H7 (cell line): ENCODE results near the gene ATP13A1. TPM values are rescaled to one million over a fixed set of nuclear protein-coding genes. Genes with fewer than 3 reads are reported as not detected.
"Not testable (repeated sequence)": the region's sequence is repeated elsewhere in the genome, so short reads cannot be mapped to it uniquely, and the experiment has no call there.

Experiments
- DNase-seq: peaks from one replicate; pipeline ENCODE4 v3.0.0; 2012
- H3K27me3 ChIP-seq: 2 replicates; pipeline ENCODE4 v1.6.0; 2011; ENCODE audit warnings: mild to moderate bottlenecking, low read length; ENCODE audit not compliant: control insufficient read depth, insufficient read depth
- H3K36me3 ChIP-seq: replicated peaks from 2 replicates; pipeline ENCODE4 v1.5.1; 2011; ENCODE audit warnings: low read length; ENCODE audit not compliant: control insufficient read depth, insufficient read depth
- H3K4me3 ChIP-seq: 2 replicates; pipeline ENCODE4 v1.5.1; 2011; ENCODE audit warnings: low read depth, mild to moderate bottlenecking, control low read depth, low read length, moderate library complexity; ENCODE audit not compliant: insufficient read depth
- total RNA-seq: library from RNA; depleted of rRNA; stranded (reverse); fragments of >200 nt; shearing (Covaris generic); gene quantifications from 2 replicates; pipeline ENCODE4 v1.2.3, GENCODE V29; 2014; rRNA removed

ATP13A1 gene
- 36.2 and 40.6 TPM in 2 replicates for total RNA-seq

DNA sequence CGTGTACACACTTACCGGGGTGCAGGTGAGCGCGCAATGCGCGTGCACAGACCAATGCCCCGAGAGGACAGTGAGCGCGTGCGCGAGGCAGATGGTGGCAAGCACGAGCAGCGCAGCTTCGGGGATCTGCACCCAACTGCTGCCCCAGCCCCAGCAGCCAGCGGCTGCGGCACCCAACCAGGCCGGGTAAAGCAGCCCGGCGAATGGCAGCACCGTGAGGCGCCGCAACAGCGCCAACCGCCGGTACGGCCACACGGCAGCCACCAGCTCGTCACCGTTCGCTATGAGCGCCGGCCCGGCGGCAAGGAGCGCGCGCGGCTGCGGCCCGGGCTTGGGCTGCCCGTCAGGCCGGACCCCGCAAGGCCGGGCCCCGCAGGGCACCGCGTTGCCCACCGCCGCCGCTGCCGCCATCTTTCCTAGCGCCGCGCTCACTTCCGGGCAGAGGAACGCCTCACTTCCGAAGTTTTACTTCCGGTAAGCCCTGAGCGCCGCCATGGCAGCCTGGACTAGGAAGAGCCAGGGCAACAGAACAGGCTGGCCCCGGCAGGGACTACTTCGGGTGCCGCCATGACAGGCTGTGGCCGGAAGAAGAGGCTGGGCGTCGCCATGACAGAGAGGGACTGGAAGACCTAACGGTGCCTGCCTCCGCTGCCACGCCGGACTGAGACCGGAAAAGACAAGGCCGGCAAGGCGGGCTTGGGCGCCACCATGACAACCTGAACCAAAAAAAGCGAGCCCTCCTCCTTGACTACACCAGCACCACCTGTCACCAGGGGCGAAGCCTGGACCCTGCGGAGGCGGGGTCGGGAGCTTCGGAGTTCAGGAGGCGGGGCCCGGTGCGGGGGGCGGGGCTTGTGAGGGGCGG, at the start of gene ATP13A1:
ATP13A1 (minus strand) TSS at position 421 of the 865 bp plus-strand sequence; CDS start at position 411, 10 bp downstream.
- Histone ChIP-seq H3K4me3 (peak within 1 kb of the TSS; percentile 100), H3K36me3 (peaks cover 16% of the 10 kb centered on the region), H3K27me3 (no peaks in the 10 kb centered on the region)
- peak; percentile 98 for DNase-seq

DNA sequence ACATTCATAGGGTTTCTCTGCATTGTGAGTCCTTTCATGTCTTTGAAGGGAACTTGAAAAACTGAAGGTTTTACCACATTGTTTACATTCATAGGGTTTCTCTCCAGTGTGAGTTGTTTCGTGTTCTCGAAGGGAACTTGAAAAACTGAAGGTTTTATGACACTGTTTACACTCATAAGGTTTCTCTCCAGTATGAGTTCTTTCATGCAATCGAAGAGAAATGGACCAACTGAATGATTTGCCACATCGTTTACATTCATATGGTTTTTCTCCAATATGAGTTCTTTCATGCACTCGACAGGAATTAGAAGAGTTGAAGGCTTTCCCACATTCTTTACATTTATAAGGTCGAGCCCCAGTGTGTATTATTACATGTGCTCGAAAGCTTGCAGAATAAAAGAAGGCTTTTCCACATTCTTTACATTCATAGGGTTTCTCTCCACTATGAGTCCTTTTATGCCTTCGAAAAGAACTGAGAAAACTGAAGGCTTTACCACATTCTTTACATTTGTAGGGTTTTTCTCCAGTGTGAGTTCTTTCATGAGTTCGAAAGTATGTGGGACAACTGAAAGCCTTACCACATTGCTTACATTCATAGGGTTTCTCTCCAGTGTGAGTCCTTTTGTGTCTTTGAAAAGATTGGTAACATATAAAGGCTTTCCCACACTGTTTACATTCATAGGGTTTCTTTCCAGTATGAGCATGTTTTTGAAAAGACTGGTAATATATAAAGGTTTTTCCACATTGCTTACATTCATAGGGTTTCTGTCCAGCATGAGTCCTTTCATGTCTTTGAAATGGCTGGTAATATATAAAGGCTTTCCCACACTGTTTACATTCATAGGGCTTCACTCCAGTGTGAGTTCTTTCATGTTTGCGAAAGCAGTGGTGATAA, 48.7 kb upstream of the ATP13A1 start:
- no peak for DNase-seq
- H3K4me3 ChIP-seq: no peak overlapping the region
- H3K36me3 ChIP-seq: peaks cover 17% of the 10 kb centered on the region
- no peaks in the 10 kb centered on the region for H3K27me3 ChIP-seq

DNA sequence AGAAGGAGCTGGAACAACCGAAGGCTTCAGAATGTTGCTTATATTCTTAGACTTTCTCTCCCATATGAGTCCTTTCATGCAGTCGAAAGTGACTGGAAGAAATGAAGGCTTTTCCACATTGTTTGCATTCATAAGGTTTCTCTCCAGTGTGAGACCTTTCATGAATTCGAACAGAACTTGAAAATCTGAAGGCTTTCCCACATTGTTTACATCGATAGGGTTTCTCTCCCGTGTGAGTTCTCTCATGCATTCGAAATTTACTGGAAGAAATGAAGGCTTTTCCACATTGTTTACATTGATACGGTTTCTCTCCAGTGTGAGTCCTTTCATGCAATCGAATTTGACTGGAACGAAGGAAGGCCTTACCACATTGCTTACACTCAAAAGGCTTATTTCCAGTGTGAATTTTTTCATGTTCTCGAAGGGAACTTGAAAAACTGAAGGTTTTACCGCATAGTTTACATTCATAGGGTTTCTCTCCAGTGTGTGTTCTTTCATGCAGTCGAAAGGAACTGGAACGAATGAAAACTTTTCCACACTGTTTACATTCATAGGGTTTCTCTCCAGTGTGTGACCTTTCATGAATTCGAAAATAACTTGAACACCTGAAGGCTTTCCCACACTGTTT, 47.9 kb upstream of the ATP13A1 start:
- Histone ChIP-seq H3K4me3 (no peak overlapping the region), H3K27me3 (no peaks in the 10 kb centered on the region), H3K36me3 (peaks cover 17% of the 10 kb centered on the region)
- DNase-seq: no peak

DNA sequence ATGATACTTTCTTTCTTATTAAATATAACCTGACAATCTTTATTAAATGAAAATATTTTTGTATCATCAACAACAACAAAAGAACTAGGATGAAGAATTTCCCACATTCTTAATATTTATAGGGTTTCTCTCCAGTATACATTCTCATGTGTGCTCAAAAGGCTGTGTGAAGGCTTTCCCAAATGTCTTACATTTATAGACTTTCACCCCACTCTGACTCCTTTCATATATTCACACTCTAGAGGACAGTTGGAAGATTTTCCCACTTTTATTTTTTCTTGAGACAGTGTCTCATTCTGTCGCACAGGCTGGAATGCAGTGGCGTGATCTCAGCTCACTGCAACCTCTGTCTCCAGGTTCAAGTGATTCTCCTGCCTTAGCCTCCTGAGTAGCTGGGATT, 47.0 kb upstream of the ATP13A1 start:
- no peak for DNase-seq
- no peaks in the 10 kb centered on the region for H3K27me3 ChIP-seq
- peaks cover 17% of the 10 kb centered on the region for H3K36me3 ChIP-seq
- no peak overlapping the region for H3K4me3 ChIP-seq

DNA sequence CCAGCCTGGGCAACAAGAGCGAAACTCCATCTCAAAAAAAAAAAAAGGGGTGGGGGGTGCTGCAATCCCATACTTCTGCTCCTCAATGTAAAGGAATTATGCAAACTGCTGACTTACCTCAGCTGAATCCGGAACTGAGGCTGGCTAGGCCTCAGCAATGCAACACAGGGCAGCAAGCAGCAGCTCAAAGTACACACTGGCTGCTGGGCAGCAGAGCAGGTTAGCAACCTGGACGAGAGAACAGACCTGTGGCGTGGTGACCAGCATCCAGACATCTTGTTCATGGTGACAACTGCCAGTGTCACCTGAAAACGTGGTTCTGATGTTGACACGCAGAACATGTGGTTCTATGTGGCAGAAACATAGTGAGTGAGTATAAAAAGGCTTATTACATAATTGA, 41.4 kb upstream of the ATP13A1 start:
- DNase-seq: no peak
- Histone ChIP-seq H3K4me3 (no peak overlapping the region), H3K36me3 (no peaks in the 10 kb centered on the region), H3K27me3 (no peaks in the 10 kb centered on the region)

DNA sequence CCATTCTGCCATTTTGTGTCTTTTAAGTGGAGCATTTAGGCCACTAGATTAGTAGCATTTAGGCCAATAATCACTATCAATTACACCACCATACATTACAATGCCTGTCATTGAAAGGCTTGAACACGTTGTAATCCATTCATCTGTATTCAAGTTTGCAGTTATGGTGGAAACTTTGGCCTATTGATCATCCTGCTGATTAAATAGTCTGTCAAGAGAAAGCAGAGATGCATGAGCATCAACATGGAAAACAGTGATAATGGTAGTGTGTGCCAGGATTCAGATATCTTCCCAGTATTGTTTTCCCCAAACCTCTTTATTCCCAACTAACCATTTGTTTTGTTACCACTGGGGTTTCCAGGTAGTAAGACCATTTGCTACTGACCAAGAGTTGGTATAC, 37.0 kb upstream of the ATP13A1 start:
- not testable (repeated sequence) for H3K4me3 ChIP-seq, H3K36me3 ChIP-seq, H3K27me3 ChIP-seq, DNase-seq

DNA sequence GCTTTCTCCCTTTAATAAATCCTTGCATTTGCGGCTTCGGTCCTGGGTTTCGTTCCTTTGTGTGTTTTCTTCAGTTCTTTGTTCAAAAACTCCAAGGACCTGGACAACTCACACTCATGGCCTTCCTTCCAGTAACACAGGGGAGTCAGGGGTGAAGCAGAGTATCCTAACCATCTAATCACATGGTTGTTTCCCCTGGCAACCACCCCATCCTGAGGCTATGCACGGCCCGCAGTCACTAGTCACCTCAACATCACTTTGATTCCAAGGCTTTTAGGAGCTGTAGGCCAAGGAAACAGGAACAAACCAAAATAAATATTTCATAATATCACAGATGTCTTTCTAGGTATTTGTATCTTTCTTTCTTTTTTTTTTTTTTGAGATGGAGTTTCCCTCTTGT, 34.1 kb upstream of the ATP13A1 start:
- H3K27me3 ChIP-seq: no peaks in the 10 kb centered on the region
- no peak overlapping the region for H3K4me3 ChIP-seq
- DNase-seq: no peak
- H3K36me3 ChIP-seq: no peaks in the 10 kb centered on the region

DNA sequence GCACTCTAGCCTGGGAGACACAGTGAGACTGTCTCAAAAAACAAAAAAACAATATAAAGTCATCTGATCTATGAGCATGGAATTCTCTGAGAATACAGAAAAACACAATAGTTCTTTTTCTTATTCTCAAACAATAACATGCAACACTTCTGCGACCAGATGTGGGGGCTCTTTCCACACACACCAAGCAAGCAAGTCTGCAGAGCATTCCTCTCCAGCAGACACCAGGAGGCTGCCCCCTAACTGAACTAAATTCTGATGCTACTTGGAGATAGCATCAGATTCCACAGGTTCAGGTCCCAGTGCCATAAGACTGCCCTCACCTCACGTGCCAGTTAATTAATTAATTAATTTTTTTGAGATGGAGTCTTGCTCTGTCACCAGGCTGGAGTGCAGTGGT, 32.9 kb upstream of the ATP13A1 start:
- no peak overlapping the region for H3K4me3 ChIP-seq
- peak; percentile 11 for DNase-seq

DNA sequence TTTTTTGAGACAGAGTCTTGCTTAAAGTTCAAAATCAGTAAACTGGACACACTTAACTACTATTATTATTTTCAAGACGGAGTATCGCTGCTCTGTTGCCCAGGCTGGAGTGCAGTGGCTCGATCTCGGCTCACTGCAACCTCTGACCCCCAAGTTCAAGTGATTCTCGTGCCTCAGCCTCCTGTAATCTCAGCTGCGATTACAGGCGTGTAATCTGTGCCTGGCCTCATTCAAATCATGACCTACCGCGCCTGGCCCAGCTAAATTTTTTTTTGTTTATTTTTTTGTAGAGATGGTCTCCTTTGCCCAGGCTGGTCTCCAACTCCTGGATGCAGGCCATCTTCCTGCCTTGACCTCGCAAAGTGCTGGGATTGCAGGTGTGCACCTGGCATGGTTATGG, 28.2 kb upstream of the ATP13A1 start:
- no peak for DNase-seq
- H3K4me3 ChIP-seq: no peak overlapping the region
- no peaks in the 10 kb centered on the region for H3K36me3 ChIP-seq
- no peaks in the 10 kb centered on the region for H3K27me3 ChIP-seq

More for the DNA sequence above, 32.9 kb upstream of the ATP13A1 start:
- H3K36me3 ChIP-seq: no peaks in the 10 kb centered on the region
- H3K27me3 ChIP-seq: no peaks in the 10 kb centered on the region

DNA sequence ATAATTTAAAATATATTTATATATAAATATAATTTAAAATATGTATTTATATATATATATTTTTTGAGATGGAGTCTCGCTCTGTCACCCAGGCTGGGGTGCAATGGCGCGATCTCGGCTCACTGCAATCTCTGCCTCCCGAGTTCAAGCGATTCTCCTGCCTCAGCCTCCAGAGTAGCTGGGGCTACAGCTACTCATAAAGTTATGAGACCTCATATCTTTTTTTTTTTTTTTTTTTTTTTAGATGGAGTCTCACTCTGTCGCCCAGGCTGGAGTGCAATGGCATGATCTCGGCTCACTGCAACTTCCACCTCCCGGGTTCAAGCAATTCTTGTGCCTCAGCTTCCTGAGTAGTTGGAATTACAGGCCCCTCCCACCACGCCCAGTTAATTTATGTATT, 25.5 kb upstream of the ATP13A1 start:
- DNase-seq, H3K27me3 ChIP-seq, H3K36me3 ChIP-seq, H3K4me3 ChIP-seq: not testable (repeated sequence)

DNA sequence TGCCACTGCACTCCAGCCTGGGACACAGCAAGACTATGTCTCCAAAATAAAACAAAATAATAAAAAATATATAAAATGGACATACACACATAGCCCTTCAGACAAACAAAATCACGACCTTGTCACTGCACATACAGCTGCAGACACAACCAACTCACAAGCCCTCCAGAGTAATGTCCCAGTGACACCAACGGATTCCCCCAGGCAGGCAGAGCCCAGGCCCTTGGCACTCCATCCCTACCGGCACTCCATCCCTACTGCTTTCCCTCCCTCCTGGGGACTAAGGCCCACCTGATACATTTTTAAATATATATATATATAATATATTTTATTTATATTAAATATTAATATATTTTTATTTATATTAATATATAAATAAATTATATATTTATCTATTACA, 23.6 kb upstream of the ATP13A1 start:
- Histone ChIP-seq H3K36me3 (no peaks in the 10 kb centered on the region), H3K27me3 (no peaks in the 10 kb centered on the region), H3K4me3 (no peak overlapping the region)
- no peak for DNase-seq

DNA sequence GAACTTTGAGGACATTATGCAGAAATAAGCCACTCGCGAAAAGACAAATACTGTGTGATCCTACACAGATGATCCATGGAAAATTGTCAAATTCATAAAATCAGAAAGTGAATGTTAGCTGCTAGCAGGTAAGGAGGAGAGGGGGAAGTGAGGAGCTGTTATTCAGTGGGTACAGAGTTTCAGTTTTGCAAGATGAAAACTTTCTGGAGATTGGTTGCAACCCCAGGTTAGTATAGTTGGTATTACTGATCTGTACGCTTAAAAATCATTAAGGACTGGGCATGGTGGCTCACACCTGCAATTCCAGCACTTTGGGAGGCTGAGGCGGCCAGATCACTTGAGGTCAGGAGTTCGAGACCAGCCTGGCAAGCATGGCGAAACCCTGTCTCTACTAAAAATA, 23.1 kb upstream of the ATP13A1 start:
- H3K36me3 ChIP-seq: no peaks in the 10 kb centered on the region
- no peak overlapping the region for H3K4me3 ChIP-seq
- no peaks in the 10 kb centered on the region for H3K27me3 ChIP-seq
- DNase-seq: no peak

DNA sequence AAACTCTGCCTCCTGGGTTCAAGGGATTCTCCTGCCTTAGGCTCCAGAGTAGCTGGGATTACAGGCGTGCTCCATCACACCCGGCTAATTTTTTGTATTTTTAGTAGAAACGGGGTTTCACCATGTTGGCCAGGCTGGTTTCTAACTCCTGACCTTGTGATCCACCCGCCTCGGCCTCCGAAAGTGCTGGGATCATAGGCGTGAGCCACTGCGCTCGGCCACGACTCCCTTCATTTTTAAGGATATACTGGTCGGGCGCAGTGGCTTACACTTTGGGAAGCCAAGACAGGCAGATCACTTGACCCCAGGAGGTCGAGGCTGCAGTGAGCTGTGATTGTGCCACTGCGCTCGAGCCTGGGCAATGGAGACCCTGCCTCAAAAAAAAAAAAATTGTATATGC, 22.6 kb upstream of the ATP13A1 start:
- not testable (repeated sequence) for H3K36me3 ChIP-seq, H3K27me3 ChIP-seq, H3K4me3 ChIP-seq, DNase-seq

DNA sequence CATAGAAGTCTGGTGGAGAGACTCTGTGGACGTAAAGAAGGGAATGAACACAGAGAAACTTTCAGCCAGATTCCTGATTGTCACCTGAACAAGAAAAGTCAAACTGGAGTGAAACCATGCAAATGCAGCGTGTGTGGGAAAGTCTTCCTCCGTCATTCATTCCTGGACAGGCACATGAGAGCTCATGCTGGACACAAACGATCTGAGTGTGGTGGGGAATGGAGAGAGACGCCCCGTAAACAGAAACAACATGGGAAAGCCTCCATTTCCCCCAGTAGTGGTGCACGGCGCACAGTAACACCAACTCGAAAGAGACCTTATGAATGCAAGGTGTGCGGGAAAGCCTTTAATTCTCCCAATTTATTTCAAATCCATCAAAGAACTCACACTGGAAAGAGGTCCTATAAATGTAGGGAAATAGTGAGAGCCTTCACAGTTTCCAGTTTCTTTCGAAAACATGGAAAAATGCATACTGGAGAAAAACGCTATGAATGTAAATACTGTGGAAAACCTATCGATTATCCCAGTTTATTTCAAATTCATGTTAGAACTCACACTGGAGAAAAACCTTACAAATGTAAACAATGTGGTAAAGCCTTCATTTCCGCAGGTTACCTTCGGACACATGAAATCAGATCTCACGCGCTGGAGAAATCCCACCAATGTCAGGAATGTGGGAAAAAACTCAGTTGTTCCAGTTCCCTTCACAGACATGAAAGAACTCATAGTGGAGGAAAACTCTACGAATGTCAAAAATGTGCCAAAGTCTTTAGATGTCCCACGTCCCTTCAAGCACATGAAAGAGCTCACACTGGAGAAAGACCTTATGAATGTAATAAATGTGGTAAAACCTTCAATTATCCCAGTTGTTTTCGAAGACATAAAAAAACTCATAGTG, 15.9 kb upstream of the ATP13A1 start:
- Histone ChIP-seq H3K27me3 (no peaks in the 10 kb centered on the region), H3K4me3 (no peak overlapping the region), H3K36me3 (peaks cover 15% of the 10 kb centered on the region)
- no peak for DNase-seq
